HEK293 (cell line): Measurements from ENCODE around the gene MXI1.

ENCODE experiments used
- BCL11A ChIP-seq: fragments of 450-650 bp; formaldehyde crosslinking; IDR thresholded peaks from 2 replicates; pipeline ENCODE4 v1.5.1; 2016; ENCODE audit warnings: low read depth, missing biosample characterization, missing genetic modification characterization
- MYNN ChIP-seq: fragments of 450-650 bp; formaldehyde crosslinking; IDR thresholded peaks from 2 replicates; pipeline ENCODE4 v1.5.1; 2016; ENCODE audit warnings: missing biosample characterization, missing genetic modification characterization, borderline replicate concordance
- ZEB2 ChIP-seq: fragments of 450-650 bp; formaldehyde crosslinking; IDR thresholded peaks from 2 replicates; pipeline ENCODE4 v1.5.1; 2016; ENCODE audit warnings: missing biosample characterization, missing genetic modification characterization
- ZFP41 ChIP-seq: fragments of 450-650 bp; formaldehyde crosslinking; IDR thresholded peaks from 2 replicates; pipeline ENCODE4 v1.5.1; 2016; ENCODE audit warnings: missing biosample characterization, missing genetic modification characterization, borderline replicate concordance
- ZNF677 ChIP-seq: fragments of 450-650 bp; IDR thresholded peaks from 2 replicates; pipeline ENCODE4 v1.5.0; 2018; ENCODE audit warnings: missing biosample characterization, mild to moderate bottlenecking, missing genetic modification characterization, moderate library complexity
- TF ChIP-seq, protein P1 (sequence below): fragments of 450-650 bp; formaldehyde crosslinking; IDR thresholded peaks from 2 replicates; pipeline ENCODE4 v1.5.1; 2016; ENCODE audit warnings: missing biosample characterization, missing genetic modification characterization
- TF ChIP-seq, protein P2 (sequence below): fragments of 450-650 bp; formaldehyde crosslinking; IDR thresholded peaks from 2 replicates; pipeline ENCODE4 v1.5.1; 2017; ENCODE audit warnings: missing biosample characterization, missing genetic modification characterization

DNA sequence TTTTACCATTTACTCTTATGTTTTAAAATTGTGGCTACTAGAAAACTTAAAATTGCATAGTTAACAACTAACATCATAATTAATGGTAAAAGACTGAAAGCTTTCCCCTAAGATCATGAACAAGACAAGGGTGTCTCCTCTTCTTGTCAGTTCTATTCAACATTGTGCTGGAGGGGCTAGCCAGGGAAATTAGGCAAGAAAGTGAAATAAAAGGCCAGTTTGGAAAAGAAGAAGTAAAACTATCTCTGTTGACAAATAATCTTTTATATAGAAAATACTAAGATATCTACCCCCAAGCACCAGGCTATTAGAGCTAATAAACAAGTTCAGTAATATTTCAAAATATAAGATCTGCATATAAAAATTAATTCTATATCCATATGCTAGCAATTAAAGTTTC is 46.9 kb upstream of the MXI1 start:
- no peak for TF ChIP-seq MYNN (tag by site-specific recombination)
- no peak for TF ChIP-seq ZEB2
- TF ChIP-seq, protein P1, sequence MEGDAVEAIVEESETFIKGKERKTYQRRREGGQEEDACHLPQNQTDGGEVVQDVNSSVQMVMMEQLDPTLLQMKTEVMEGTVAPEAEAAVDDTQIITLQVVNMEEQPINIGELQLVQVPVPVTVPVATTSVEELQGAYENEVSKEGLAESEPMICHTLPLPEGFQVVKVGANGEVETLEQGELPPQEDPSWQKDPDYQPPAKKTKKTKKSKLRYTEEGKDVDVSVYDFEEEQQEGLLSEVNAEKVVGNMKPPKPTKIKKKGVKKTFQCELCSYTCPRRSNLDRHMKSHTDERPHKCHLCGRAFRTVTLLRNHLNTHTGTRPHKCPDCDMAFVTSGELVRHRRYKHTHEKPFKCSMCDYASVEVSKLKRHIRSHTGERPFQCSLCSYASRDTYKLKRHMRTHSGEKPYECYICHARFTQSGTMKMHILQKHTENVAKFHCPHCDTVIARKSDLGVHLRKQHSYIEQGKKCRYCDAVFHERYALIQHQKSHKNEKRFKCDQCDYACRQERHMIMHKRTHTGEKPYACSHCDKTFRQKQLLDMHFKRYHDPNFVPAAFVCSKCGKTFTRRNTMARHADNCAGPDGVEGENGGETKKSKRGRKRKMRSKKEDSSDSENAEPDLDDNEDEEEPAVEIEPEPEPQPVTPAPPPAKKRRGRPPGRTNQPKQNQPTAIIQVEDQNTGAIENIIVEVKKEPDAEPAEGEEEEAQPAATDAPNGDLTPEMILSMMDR (tag by site-specific recombination), result no peak
- no peak for TF ChIP-seq ZFP41 (tag by site-specific recombination)
- no peak for TF ChIP-seq BCL11A (tag by site-specific recombination)
- no peak for TF ChIP-seq ZNF677 (tag by site-specific recombination)
- TF ChIP-seq, protein P2, sequence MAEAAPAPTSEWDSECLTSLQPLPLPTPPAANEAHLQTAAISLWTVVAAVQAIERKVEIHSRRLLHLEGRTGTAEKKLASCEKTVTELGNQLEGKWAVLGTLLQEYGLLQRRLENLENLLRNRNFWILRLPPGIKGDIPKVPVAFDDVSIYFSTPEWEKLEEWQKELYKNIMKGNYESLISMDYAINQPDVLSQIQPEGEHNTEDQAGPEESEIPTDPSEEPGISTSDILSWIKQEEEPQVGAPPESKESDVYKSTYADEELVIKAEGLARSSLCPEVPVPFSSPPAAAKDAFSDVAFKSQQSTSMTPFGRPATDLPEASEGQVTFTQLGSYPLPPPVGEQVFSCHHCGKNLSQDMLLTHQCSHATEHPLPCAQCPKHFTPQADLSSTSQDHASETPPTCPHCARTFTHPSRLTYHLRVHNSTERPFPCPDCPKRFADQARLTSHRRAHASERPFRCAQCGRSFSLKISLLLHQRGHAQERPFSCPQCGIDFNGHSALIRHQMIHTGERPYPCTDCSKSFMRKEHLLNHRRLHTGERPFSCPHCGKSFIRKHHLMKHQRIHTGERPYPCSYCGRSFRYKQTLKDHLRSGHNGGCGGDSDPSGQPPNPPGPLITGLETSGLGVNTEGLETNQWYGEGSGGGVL (tag by site-specific recombination), result no peak
